HG03342 (cell line): ENCODE measurements around the gene TMPRSS5.
A peak's percentile ranks its signal among the peaks of the same experiment; 100 is the strongest.
"Not testable (repeated sequence)": the region's sequence is repeated elsewhere in the genome, so short reads cannot be mapped to it uniquely, and the experiment has no call there.

Experiments used
- ATAC-seq: cut with Tn5 transposase; IDR thresholded peaks from one replicate; pipeline ENCODE4 v1.9.1; 2021; ENCODE audit warnings: mild to moderate bottlenecking, moderate library complexity; ENCODE audit not compliant: unreplicated experiment

Gene TMPRSS5

GRCh38 chr11:113697756-113698407 lies 8.2 kb downstream of the TMPRSS5 start:
- ATAC-seq, result no peak

DNA sequence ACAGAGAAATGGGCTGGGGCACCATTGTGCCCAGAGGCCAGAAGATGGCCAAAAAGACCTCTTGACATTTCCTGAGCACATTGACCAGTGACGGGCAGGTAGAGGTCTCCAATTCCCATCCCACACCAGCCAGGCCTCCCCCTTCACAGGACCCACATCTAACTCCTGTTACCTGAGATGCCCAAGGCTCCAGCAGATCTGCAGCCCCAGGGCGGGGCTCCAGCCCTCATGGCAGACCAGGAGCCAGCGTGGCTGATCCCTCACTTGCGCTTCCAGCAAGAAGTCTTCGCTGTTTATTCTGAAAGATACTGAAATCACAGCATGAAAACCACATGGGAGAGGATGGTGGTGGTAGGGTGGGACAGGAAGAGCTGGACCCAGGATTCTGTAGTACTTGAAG lies 9.0 kb downstream of the TMPRSS5 start:
- ATAC-seq, result no peak

- ATAC-seq, result no peak
Observed at GRCh38 chr11:113695207-113695606, 10.9 kb downstream of the TMPRSS5 start.

DNA sequence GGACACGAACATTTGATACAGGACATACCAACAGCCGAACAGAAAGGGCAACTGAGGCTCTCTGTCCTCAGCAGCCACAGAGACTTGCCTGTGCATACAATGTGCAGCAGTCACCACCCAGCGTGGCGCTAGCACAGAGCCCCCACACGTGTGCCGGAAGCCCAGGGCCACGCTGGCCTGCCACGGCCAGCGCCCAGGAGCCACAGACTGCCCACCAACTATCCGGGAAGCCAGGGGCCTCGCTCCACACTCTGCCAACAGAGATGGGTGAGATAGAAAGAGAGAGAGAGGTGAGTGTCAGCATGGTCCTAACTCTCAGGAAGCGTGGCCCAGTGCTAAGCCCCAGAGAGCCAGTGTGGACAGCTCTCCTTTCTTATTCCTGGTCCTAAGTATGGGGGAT lies 11.7 kb downstream of the TMPRSS5 start:
- no peak for ATAC-seq

DNA sequence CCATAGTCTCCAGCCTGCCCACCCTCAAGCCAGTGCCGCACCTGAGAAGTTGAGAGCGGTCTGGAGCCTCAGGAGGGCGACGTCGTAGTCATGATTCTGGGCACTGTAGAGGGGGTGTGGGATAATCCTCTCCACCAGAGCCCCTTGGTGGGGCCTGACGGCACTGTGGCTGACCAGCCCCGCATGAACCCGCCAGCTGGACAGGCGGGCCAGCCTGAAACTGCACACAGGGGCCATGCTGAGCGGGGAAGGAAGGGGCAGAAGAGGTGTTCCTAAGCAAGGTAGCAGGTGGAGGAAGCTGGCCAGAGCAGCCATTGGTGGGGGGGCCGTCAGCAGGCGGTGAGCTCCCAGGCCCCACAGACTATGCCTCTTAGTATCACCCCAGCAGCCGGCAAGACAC lies 13.1 kb downstream of the TMPRSS5 start:
- ATAC-seq, result no peak

GRCh38 chr11:113690619-113691569 lies 15.2 kb downstream of the TMPRSS5 start:
- no peak for ATAC-seq

- no peak for ATAC-seq
Observed at GRCh38 chr11:113689768-113690618, 16.1 kb downstream of the TMPRSS5 start.

- ATAC-seq, result no peak
Observed at GRCh38 chr11:113685654-113686359, 20.3 kb downstream of the TMPRSS5 start.

GRCh38 chr11:113684496-113684895 lies 21.6 kb downstream of the TMPRSS5 start:
- ATAC-seq, result no peak

DNA sequence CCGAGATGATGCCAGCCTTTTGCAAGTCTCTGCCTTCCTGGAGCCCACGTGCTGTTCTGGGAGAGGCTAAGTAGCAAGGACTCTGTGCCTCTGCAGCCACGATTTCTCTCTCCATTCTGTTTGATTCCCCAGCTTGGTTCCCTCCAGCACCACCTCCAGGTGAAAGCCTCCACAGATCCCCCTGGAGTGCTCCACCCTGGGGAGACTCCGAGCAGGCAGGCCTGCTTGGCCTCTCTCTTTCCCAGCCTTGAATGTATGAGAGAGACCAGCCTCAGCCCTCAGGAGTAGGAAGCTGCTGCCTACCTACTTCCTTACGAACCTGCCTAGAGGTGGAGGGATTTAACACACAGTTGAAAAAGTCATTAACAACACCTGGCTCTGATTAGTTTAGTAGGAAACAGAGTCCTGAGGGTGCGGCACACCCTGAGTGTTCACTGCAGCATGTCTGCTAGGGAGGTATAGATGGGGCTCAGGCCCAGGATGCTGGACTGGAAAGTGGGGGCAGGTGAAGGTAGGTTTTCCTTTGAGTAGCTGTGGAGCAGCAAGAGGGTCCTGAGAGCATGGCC lies 22.5 kb downstream of the TMPRSS5 start:
- no peak for ATAC-seq

GRCh38 chr11:113681711-113682413 lies 24.2 kb downstream of the TMPRSS5 start:
- ATAC-seq, result no peak

DNA sequence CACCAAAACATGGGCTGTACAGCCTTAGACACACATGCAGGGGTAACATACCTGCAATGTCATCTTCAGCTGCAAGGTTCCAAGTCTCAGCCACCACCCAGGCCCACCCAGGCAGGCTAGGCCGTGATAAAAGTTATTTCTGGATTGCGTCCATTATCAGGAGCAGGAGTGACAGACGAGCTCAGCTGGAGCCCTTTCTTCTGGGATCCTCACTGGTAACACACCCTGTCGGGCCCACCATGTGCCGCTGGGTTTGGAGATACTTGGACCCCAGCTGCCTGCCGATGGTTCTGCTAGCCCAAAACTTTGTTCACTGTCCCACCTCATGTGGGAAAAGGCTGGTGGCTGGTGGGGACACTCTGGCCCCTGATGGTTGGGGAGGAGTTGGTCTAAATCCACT lies 24.8 kb downstream of the TMPRSS5 start:
- no peak for ATAC-seq

DNA sequence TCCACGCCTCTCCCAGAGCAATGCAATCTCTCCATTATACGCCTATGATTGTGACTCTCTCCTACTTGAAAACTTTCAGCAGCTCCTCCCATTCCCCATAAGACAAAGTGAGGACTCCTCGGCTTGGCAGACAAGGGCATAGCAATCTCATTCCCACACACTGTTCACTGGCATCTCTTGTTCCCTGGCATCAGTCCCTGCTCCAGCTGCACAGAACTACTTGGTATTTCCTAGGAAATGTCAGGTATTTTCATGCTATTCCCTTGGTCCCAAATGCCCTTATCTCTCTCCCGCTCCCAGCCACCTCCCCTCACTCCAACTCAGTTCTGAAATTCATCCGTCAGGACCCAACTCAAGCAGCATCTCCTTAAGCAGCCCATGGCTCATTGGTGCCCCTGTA lies 28.4 kb downstream of the TMPRSS5 start:
- no peak for ATAC-seq

- ATAC-seq, result no peak
Observed at GRCh38 chr11:113675565-113675964, 30.5 kb downstream of the TMPRSS5 start.

GRCh38 chr11:113675003-113675561 lies 31.0 kb downstream of the TMPRSS5 start:
- peak; percentile 78 for ATAC-seq

GRCh38 chr11:113674397-113674685 lies 31.8 kb downstream of the TMPRSS5 start:
- ATAC-seq, result no peak

GRCh38 chr11:113673550-113674396 lies 32.3 kb downstream of the TMPRSS5 start:
- no peak for ATAC-seq

DNA sequence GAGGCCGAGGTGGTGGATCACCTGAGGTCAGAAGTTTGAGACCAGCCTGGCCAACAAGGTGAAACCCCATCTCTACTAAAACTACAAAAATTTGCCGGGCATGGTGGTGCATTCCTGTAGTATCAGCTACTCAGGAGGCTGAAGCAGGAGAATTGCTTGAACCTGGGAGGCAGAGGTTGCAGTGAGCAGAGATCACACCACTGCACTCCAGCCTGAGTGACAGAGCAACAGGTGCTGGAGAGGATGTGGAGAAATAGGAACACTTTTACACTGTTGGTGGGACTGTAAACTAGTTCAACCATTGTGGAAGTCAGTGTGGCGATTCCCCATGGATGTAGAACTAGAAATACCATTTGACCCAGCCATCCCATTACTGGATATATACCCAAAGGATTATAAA lies 34.2 kb downstream of the TMPRSS5 start:
- not testable (repeated sequence) for ATAC-seq

DNA sequence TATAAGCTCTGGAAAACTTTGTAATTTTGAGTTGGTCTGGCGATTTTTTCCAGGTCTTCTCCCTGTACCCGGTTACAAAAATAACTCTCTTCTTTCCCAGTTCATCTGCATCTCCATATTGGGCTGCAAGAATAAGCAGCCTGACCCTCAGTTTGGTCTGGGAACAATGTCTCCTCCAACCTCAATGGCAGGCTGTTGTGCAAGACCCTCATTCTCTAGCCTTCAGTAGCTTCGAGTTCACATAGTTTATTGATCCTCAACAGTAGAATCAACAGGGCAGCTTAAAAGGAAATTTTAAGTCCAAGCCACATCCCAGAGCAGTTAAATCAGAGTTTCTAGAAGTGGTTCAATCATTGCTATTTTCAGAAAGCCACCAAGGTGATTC lies 35.3 kb downstream of the TMPRSS5 start:
- ATAC-seq, result no peak
